Measurements from ENCODE around the gene PPFIA1. TPM values are rescaled to one million over a fixed set of nuclear protein-coding genes. Genes with fewer than 3 reads are reported as not detected.

PPFIA1 gene
- total RNA-seq, 2 experiments from 2014 or later = 34.3 to 42.0 TPM

DNA sequence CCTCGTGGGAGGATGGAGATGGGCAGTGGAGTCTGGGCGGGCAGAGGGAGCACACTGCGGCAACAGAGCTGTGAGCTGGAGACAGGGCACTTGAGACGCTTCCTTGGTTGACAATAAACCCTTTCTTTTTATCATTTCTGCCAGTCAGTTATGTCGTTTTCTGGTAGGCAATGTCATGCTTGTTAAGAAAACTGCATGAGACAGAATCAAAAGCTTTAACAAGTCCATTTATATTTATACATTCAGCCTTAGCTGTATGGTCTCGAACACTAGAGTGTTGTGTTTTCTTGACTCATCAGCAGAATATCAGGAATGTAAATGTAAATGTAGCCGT lies 31.9 kb downstream of the PPFIA1 start:
- peaks cover 58% of the 10 kb centered on the region for H3K36me3 Mint-ChIP-seq (ENCODE audit: low read depth)
- no peak overlapping the region for H3K27ac ChIP-seq (ENCODE audit: low read depth in 1 of 2, low read length in 2 of 2)
- no peak overlapping the region for H3K4me3 ChIP-seq (ENCODE audit: low read length)
- no peaks in the 10 kb centered on the region for H3K27me3 Mint-ChIP-seq
- no peaks in the 10 kb centered on the region for H3K27me3 ChIP-seq (ENCODE audit: control insufficient read depth in 1 of 2, insufficient read depth in 2 of 2, low read length in 2 of 2)
- no peaks in the 10 kb centered on the region for H3K9me3 ChIP-seq (ENCODE audit: control insufficient read depth in 1 of 2, insufficient read depth in 1 of 2, low read length in 2 of 2)
- H3K9me3 Mint-ChIP-seq = no peaks in the 10 kb centered on the region
- H3K4me1 Mint-ChIP-seq (ENCODE audit: low read depth) = peaks cover 23% of the 10 kb centered on the region
- H3K4me3 Mint-ChIP-seq = no peak overlapping the region
- POLR2A ChIA-PET = no interaction called here
- CTCF ChIA-PET = no interaction called here
- intact Hi-C loops (cut with DNase I, micrococcal nuclease) = no loop called here
- ATAC-seq (ENCODE audit: poor library complexity) (no peak), DNase-seq (no peak)
- no peak for TF ChIP-seq CTCF (IDR thresholded peaks at IDR 0.05)
- no peak overlapping the region for H3K27ac Mint-ChIP-seq
- H3K4me1 ChIP-seq (ENCODE audit: insufficient read depth, low read length) = no peaks in the 10 kb centered on the region
- H3K36me3 ChIP-seq (ENCODE audit: insufficient read depth, low read length) = peaks cover 18% of the 10 kb centered on the region

DNA sequence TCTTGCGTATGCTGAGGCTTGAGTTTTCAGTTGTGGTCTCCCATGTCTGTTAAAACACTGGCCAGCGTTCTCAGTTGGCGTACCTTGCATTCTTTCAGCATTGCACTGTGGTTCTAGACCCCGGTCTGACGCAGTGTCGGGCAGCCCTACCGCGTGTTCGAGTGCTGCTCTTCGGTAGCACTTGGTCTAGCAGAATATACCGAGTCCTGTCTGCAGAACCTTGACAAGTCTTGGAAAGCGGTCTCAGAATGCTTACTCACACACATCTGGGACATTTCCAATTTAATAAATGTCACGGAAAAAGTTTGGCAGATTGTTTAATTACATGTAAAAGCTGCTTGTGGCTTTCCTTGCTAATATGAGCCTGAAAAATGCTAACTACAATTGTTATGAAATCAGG lies 32.6 kb downstream of the PPFIA1 start:
- peaks cover 57% of the 10 kb centered on the region for H3K36me3 Mint-ChIP-seq (ENCODE audit: low read depth)
- CTCF ChIA-PET = no interaction called here
- no peak for ATAC-seq (ENCODE audit: poor library complexity)

DNA sequence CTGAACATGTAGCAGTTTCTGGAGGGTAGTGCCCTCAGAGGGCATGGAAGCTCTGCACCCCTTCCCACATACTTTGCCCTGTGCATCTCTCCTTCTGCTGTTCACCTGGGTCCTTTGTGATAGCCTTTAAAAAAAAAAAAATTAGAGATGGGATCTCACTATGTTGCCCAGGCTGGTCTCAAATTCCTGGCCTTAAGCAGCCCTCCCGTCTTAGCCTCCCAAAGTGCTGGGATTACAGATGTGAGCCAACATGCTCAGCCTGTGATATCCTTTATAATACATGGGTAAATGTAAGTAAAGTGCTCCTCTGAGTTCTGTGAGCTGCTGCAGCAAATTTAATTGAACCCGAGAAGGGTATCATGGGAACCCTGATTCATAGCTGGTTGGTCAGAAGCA lies 33.7 kb downstream of the PPFIA1 start:
- no peaks in the 10 kb centered on the region for H3K9me3 ChIP-seq (ENCODE audit: control insufficient read depth in 1 of 2, insufficient read depth in 1 of 2, low read length in 2 of 2)
- ChIA-PET CTCF (no interaction called here), POLR2A (no interaction called here)
- intact Hi-C loops (cut with DNase I, micrococcal nuclease) = no loop called here
- H3K9me3 Mint-ChIP-seq = no peaks in the 10 kb centered on the region
- H3K27me3 ChIP-seq (ENCODE audit: control insufficient read depth in 1 of 2, insufficient read depth in 2 of 2, low read length in 2 of 2) = no peaks in the 10 kb centered on the region
- no peak overlapping the region for H3K27ac ChIP-seq (ENCODE audit: low read depth in 1 of 2, low read length in 2 of 2)
- H3K36me3 ChIP-seq (ENCODE audit: insufficient read depth, low read length) = peaks cover 20% of the 10 kb centered on the region
- no peaks in the 10 kb centered on the region for H3K4me1 ChIP-seq (ENCODE audit: insufficient read depth, low read length)
- H3K4me3 ChIP-seq (ENCODE audit: low read length) = no peak overlapping the region
- peaks cover 48% of the 10 kb centered on the region for H3K36me3 Mint-ChIP-seq (ENCODE audit: low read depth)
- ATAC-seq (ENCODE audit: poor library complexity) (no peak), DNase-seq (no peak)
- H3K4me3 Mint-ChIP-seq = no peak overlapping the region
- no peaks in the 10 kb centered on the region for H3K27me3 Mint-ChIP-seq
- peaks cover 12% of the 10 kb centered on the region for H3K4me1 Mint-ChIP-seq (ENCODE audit: low read depth)
- no peak overlapping the region for H3K27ac Mint-ChIP-seq
- no peak for TF ChIP-seq CTCF (IDR thresholded peaks at IDR 0.05)

More for the DNA sequence above, 32.6 kb downstream of the PPFIA1 start:
- H3K36me3 ChIP-seq (ENCODE audit: insufficient read depth, low read length) = peaks cover 20% of the 10 kb centered on the region
- no peaks in the 10 kb centered on the region for H3K27me3 Mint-ChIP-seq
- H3K4me3 Mint-ChIP-seq = no peak overlapping the region
- no peaks in the 10 kb centered on the region for H3K27me3 ChIP-seq (ENCODE audit: control insufficient read depth in 1 of 2, insufficient read depth in 2 of 2, low read length in 2 of 2)
- H3K4me1 ChIP-seq (ENCODE audit: insufficient read depth, low read length) = no peaks in the 10 kb centered on the region
- no peak overlapping the region for H3K27ac ChIP-seq (ENCODE audit: low read depth in 1 of 2, low read length in 2 of 2)
- peaks cover 19% of the 10 kb centered on the region for H3K4me1 Mint-ChIP-seq (ENCODE audit: low read depth)
- POLR2A ChIA-PET = no interaction called here
- no peak for DNase-seq
- intact Hi-C loops (cut with DNase I, micrococcal nuclease) = no loop called here
- TF ChIP-seq CTCF (IDR thresholded peaks at IDR 0.05) = no peak
- no peaks in the 10 kb centered on the region for H3K9me3 Mint-ChIP-seq
- no peak overlapping the region for H3K4me3 ChIP-seq (ENCODE audit: low read length)
- H3K27ac Mint-ChIP-seq = no peak overlapping the region
- no peaks in the 10 kb centered on the region for H3K9me3 ChIP-seq (ENCODE audit: control insufficient read depth in 1 of 2, insufficient read depth in 1 of 2, low read length in 2 of 2)
